K562 (cell line): ENCODE results near the gene CS. TPM values are rescaled to one million over a fixed set of nuclear protein-coding genes. Genes with fewer than 3 reads are reported as not detected.

ENCODE experiments used
- ATAC-seq: fragments of 200-7000 bp; cut with Tn5 transposase; 3 replicates; pipeline ENCODE4 v1.9.1; 2020; ENCODE audit warnings: moderate library complexity
- BruUV-seq: library from RNA; stranded (reverse); fragments of 400-500 nt; replicated peaks from 2 replicates; lab custom pipeline; 2021; lab: Mats Ljungman, UMichigan
- CTCF ChIA-PET: fragments of 300-600 bp; formaldehyde crosslinking; extraction: SDS; loops from one replicate; lab custom pipeline; 2021; ENCODE audit warnings: low intra/inter-chr PET ratio; lab: Yijun Ruan, JAX
- POLR2A ChIA-PET: fragments of 300-600, 350-650 bp; sonication (Branson Sonifier 250); formaldehyde crosslinking; extraction: SDS; loops from one replicate; lab custom pipeline; 2021; ENCODE audit warnings: antibody characterized with exemption, inconsistent platforms; lab: Yijun Ruan, JAX
- DNase-seq, 4 experiments: peaks; one replicate each; pipeline versions ENCODE4 v3.0.0 to v3.0.0-alpha.2; 2011 to 2018; ENCODE audit warnings: low spot score in 3 of 4, mixed read lengths in 3 of 4; ENCODE audit errors: extremely low read depth in 1 of 4
- FAIRE-seq: peaks from 2 replicates; lab custom pipeline; 2011; peaks lifted over from hg19 to GRCh38; lab: Jason Lieb, UNC
- H2AFZ ChIP-seq: 2 replicates; pipeline ENCODE4 v1.6.0; 2011; ENCODE audit warnings: low read depth, low read length, control low read depth, inconsistent platforms
- H3K27ac ChIP-seq: fragments of 200-600 bp; 3 replicates; pipeline ENCODE4 v1.8.0; 2011; ENCODE audit warnings: low read depth, mild to moderate bottlenecking, control low read depth, inconsistent platforms, low read length, moderate library complexity, mixed read lengths; ENCODE audit errors: extremely low read depth
- H3K27me3 ChIP-seq, 2 experiments: fragments of 300-600 bp in 1 of 2; 2 replicates in 1 of 2; 3 replicates in 1 of 2; pipeline versions ENCODE4 v1.6.0 to v1.8.0; 2011; ENCODE audit warnings: inconsistent platforms in 2 of 2, low read length in 2 of 2, mild to moderate bottlenecking in 1 of 2, mixed read lengths in 1 of 2, moderate library complexity in 1 of 2; ENCODE audit not compliant: control insufficient read depth in 2 of 2, insufficient read depth in 2 of 2
- H3K36me3 ChIP-seq: fragments of 300-600 bp; 3 replicates; pipeline ENCODE4 v1.8.0; 2011; ENCODE audit warnings: mild to moderate bottlenecking, low read length, inconsistent platforms; ENCODE audit not compliant: control insufficient read depth, insufficient read depth
- H3K4me1 ChIP-seq, 2 experiments: fragments of 200-600 bp in 1 of 2; replicated peaks in 1 of 2; 2 replicates in 1 of 2; 3 replicates in 1 of 2; pipeline versions ENCODE4 v1.5.1 to v1.8.0; 2011; ENCODE audit warnings: inconsistent platforms in 2 of 2, low read length in 2 of 2, mild to moderate bottlenecking in 1 of 2, mixed read lengths in 1 of 2, moderate library complexity in 1 of 2; ENCODE audit not compliant: control insufficient read depth in 2 of 2, insufficient read depth in 2 of 2
- H3K4me2 ChIP-seq: 2 replicates; pipeline ENCODE4 v1.6.1; 2011; ENCODE audit warnings: low read length, control low read depth, inconsistent platforms, mixed read lengths; ENCODE audit not compliant: insufficient read depth
- H3K4me3 ChIP-seq: fragments of 200-600 bp; sonication (generic), shearing (Covaris generic); 2 replicates; pipeline ENCODE4 v1.5.1; 2016; ENCODE audit warnings: control low read depth, inconsistent platforms
- H3K79me2 ChIP-seq: fragments of 200-600 bp; 3 replicates; pipeline ENCODE4 v1.8.0; 2011; ENCODE audit warnings: low read length, inconsistent platforms; ENCODE audit not compliant: control insufficient read depth, insufficient read depth
- H3K9ac ChIP-seq, 2 experiments: 2 replicates each; pipeline versions ENCODE4 v1.6.0 to v1.6.1; 2011; ENCODE audit warnings: low read depth in 2 of 2, low read length in 2 of 2, control low read depth in 1 of 2, inconsistent platforms in 1 of 2, mild to moderate bottlenecking in 1 of 2, mixed read lengths in 1 of 2; ENCODE audit not compliant: insufficient read depth in 1 of 2
- H3K9me1 ChIP-seq: one replicate; pipeline ENCODE4 v1.6.0; 2011; ENCODE audit warnings: inconsistent platforms, mild to moderate bottlenecking, low read length, moderate library complexity; ENCODE audit not compliant: control insufficient read depth, insufficient read depth
- H3K9me3 ChIP-seq: replicated peaks from 2 replicates; pipeline ENCODE4 v1.5.1; 2011; ENCODE audit warnings: low read depth, low read length, inconsistent platforms; ENCODE audit not compliant: control insufficient read depth, insufficient read depth
- H4K20me1 ChIP-seq: replicated peaks from 2 replicates; pipeline ENCODE4 v1.6.1; 2011; ENCODE audit warnings: low read length, inconsistent platforms, mixed read lengths; ENCODE audit not compliant: control insufficient read depth, insufficient read depth
- BMI1 ChIP-seq: fragments of 150-350 bp; IDR thresholded peaks from 2 replicates; pipeline ENCODE4 v1.6.1; 2014; ENCODE audit warnings: low read length
- BRCA1 ChIP-seq, 2 experiments: fragments of 450-650 bp in 1 of 2; sonication (generic) in 1 of 2; formaldehyde crosslinking in 1 of 2; IDR thresholded peaks; 2 replicates each; pipeline versions ENCODE4 v1.5.0 to v1.6.1; 2017 to 2020; ENCODE audit warnings: mild to moderate bottlenecking in 1 of 2, missing genetic modification reagents in 1 of 2
- CTBP1 ChIP-seq: fragments of 450-650 bp; IDR thresholded peaks from 2 replicates; pipeline ENCODE4 v1.6.1; 2016; ENCODE audit warnings: borderline replicate concordance
- HMGXB4 ChIP-seq: sonication (generic); formaldehyde crosslinking; IDR thresholded peaks from 2 replicates; pipeline ENCODE4 v1.8.1; 2023; ENCODE audit warnings: mild to moderate bottlenecking, missing genetic modification reagents
- KDM1A ChIP-seq, 2 experiments: fragments of 450-650 bp; IDR thresholded peaks; 2 replicates each; pipeline ENCODE4 v1.6.1; 2016; ENCODE audit warnings: mild to moderate bottlenecking in 2 of 2
- MYNN ChIP-seq, 2 experiments: sonication (generic); formaldehyde crosslinking in 1 of 2; IDR thresholded peaks; 2 replicates each; pipeline versions ENCODE4 v1.5.0 to v1.6.1; 2016 to 2020; ENCODE audit warnings: antibody characterized with exemption in 1 of 2, missing genetic modification reagents in 1 of 2
- POLR2G ChIP-seq: fragments of 200-400 bp; formaldehyde crosslinking; IDR thresholded peaks from 2 replicates; pipeline ENCODE4 v1.6.1; 2017; ENCODE audit warnings: low read depth, mild to moderate bottlenecking, antibody characterized with exemption, low read length, moderate library complexity
- RBBP5 ChIP-seq: fragments of 200-600 bp; sonication (generic); IDR thresholded peaks from 2 replicates; pipeline ENCODE4 v1.6.1; 2012; ENCODE audit warnings: borderline replicate concordance, mild to moderate bottlenecking, low read length, control low read depth, inconsistent platforms; ENCODE audit not compliant: insufficient read depth, poor library complexity, severe bottlenecking
- RBFOX2 ChIP-seq: fragments of 200-400 bp; formaldehyde crosslinking; IDR thresholded peaks from 2 replicates; pipeline ENCODE4 v1.6.1; 2017; ENCODE audit warnings: low read depth, mild to moderate bottlenecking, low read length, moderate library complexity
- RFX1 ChIP-seq: fragments of 450-650 bp; IDR thresholded peaks from 2 replicates; pipeline ENCODE4 v1.6.1; 2016; ENCODE audit warnings: mild to moderate bottlenecking, moderate library complexity
- SMARCB1 ChIP-seq: IDR thresholded peaks from 2 replicates; pipeline ENCODE4 v1.6.1; 2011; ENCODE audit warnings: improper control_type of control experiment, low read depth; ENCODE audit not compliant: insufficient read length
- SNIP1 ChIP-seq: fragments of 450-650 bp; IDR thresholded peaks from 2 replicates; pipeline ENCODE4 v1.7.1; 2017; ENCODE audit warnings: low read depth, mild to moderate bottlenecking
- SPI1 ChIP-seq: IDR thresholded peaks from 2 replicates; pipeline ENCODE4 v1.6.1; 2011; ENCODE audit warnings: low read depth, low read length, control low read depth, borderline replicate concordance
- TBP ChIP-seq: optimal IDR thresholded peaks from 2 replicates; pipeline ENCODE3; 2011; ENCODE audit warnings: low read depth, low read length, improper control_type of control experiment
- ZNF76 ChIP-seq: fragments of 250-450 bp; sonication (Bioruptor Pico); IDR thresholded peaks from 2 replicates; pipeline ENCODE4 v1.4.0; 2020; ENCODE audit warnings: mild to moderate bottlenecking, moderate library complexity, borderline replicate concordance
- ZNF780A ChIP-seq: fragments of 250-450 bp; sonication (Bioruptor Pico); IDR thresholded peaks from 2 replicates; pipeline ENCODE4 v1.5.0; 2021; ENCODE audit warnings: mild to moderate bottlenecking
- WGBS: fragments of 100-300 bp; shearing (Covaris generic); methylation state at CpG from one replicate; pipeline ENCODE4 v1.1.6; 2016; ENCODE audit warnings: low coverage, mixed read lengths; ENCODE audit not compliant: insufficient coverage; ENCODE audit errors: missing lambda C conversion rate; 5-methylcytosine and 5-hydroxymethylcytosine counted together
- in situ Hi-C: fragments of 300-500 bp; cut with MboI; formaldehyde crosslinking; loops from 4 replicates; pipeline ENCODE4 v1.15.0; 2018; ENCODE audit warnings: inconsistent platforms, mixed read lengths
- intact Hi-C: fragments of 100-400 bp; cut with micrococcal nuclease; formaldehyde crosslinking; loops from 2 replicates; pipeline ENCODE4 v1.14.2; 2022
- polyA plus RNA-seq, 8 experiments: library from polyadenylated mRNA; depleted of rRNA in 4 of 8; stranded (reverse) in 5 of 8; unstranded in 3 of 8; fragments of >200 nt; fragmentation: Nextera tagmentation in 2 of 8; fragmentation: Illumina TruSeq in 1 of 8; extraction: Ambion mirVana in 2 of 8; extraction: Trizol in 1 of 8; gene quantifications; 2 replicates each; pipeline versions ENCODE4 v1.2.1 to v1.2.3, GENCODE V29; 2011 to 2014; ENCODE audit warnings: inconsistent platforms in 1 of 8, missing spikeins in 1 of 8
- total RNA-seq, 7 experiments: library from RNA; depleted of rRNA in 6 of 7; stranded (reverse); fragments of >200 nt in 6 of 7; fragmentation: Illumina TruSeq in 2 of 7; extraction: Trizol in 2 of 7; gene quantifications; 2 replicates each; pipeline versions ENCODE4 v1.2.1 to v1.2.3, GENCODE V29; 2011 to 2021; ENCODE audit warnings: low replicate concordance in 1 of 7

The CS gene
- total and polyA plus RNA-seq, 9 of the 15 experiments (the other 6 are each of a cell fraction or from before 2014, with no cell fraction given) = 99.9 to 390 (median 149) TPM

- no peaks in the 10 kb centered on the region for H3K9me1 ChIP-seq
- TF ChIP-seq RFX1 (no peak), BRCA1 (IDR thresholded peaks at IDR 0.05) (no peak), BRCA1 (CRISPR knock-in tag; IDR thresholded peaks at IDR 0.05) (no peak), SNIP1 (no peak), TBP (no peak), SPI1 (no peak), ZNF76 (no peak), ZNF780A (no peak)
- TF ChIP-seq, all 486 proteins: peak for 0
- Histone ChIP-seq H2AFZ (no peak overlapping the region), H3K9me3 (no peaks in the 10 kb centered on the region), H3K79me2 (no peaks in the 10 kb centered on the region), H3K27ac (no peak overlapping the region), H3K27me3 (no peaks in the 10 kb centered on the region), H3K9ac (no peak overlapping the region), H3K36me3 (peaks cover 36% of the 10 kb centered on the region; the same call in 2 of the 3 replicates), H3K4me3 (no peak overlapping the region), H3K4me1 (peaks cover 16 to 28% of the 10 kb centered on the region in 2 experiments), H4K20me1 (no peaks in the 10 kb centered on the region), H3K4me2 (no peak overlapping the region)
- BruUV-seq = no TSS peak
- DNase-seq = no peak
- CTCF ChIA-PET = no interaction called here
- WGBS = 69% methylated on average over 9 of the region's 11 CpGs
- POLR2A ChIA-PET = interaction anchor here (1.1 to 3.2 kb wide), 5 partner anchors 10 to 235 kb away, joined by 3 to 12 read pairs (median 3); partner anchors contain the start of gene RNF41
- intact Hi-C loops (no loop called here), in situ Hi-C loops (no loop called here)
- no peak for ATAC-seq
- FAIRE-seq = no peak
Measured at GRCh38 chr12:56237552-56237951, 62.6 kb downstream of the CS start.

DNA sequence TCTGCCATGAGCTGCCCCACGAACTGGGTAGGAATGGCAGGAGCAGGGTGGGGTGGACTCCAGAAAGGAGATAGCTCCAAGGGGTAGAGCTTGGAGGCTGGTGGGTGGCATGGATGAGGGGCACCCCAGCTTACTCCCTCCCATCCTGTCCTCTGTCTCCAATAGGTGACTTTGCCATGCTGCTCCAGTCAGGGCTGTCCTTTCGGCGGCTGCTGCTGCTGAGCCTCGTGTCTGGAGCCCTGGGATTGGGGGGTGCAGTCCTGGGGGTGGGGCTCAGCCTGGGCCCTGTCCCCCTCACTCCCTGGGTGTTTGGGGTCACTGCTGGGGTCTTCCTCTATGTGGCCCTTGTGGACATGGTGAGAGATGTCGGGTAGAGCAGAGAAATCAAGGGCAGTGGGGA, 63.1 kb downstream of the CS start:
- Histone ChIP-seq H3K9me1 (no peaks in the 10 kb centered on the region), H3K4me3 (no peak overlapping the region), H3K4me2 (no peak overlapping the region), H2AFZ (no peak overlapping the region), H4K20me1 (no peaks in the 10 kb centered on the region), H3K4me1 (peaks cover 10 to 23% of the 10 kb centered on the region in 2 experiments; a peak in 4 of 5 replicates), H3K79me2 (no peaks in the 10 kb centered on the region), H3K36me3 (peaks cover 31% of the 10 kb centered on the region; the same call in 1 of the 3 replicates), H3K9me3 (no peaks in the 10 kb centered on the region), H3K27ac (no peak overlapping the region), H3K9ac (no peak overlapping the region), H3K27me3 (no peaks in the 10 kb centered on the region)
- ChIA-PET POLR2A (interaction anchor here (0.6 to 3.2 kb wide), 8 partner anchors 10 to 236 kb away, joined by 3 to 12 read pairs (median 4); no protein-coding TSS in a partner anchor), CTCF (no interaction called here)
- in situ Hi-C loops (no loop called here), intact Hi-C loops (no loop called here)
- FAIRE-seq = no peak
- no peak for DNase-seq
- WGBS = 48% methylated on average over 4 of the region's 5 CpGs
- no TSS peak for BruUV-seq
- TF ChIP-seq SMARCB1 (no peak), CTBP1 (no peak), RBFOX2 (peak; percentile 9; the same call in 1 of the 2 replicates), MYNN (IDR thresholded peaks at IDR 0.05) (no peak), MYNN (CRISPR knock-in tag; IDR thresholded peaks at IDR 0.05) (no peak), BMI1 (no peak), KDM1A (IDR thresholded peaks at IDR 0.05) (no peak), POLR2G (peak; percentile 2; the same call in 1 of the 2 replicates), HMGXB4 (CRISPR knock-in tag) (no peak), RBBP5 (no peak)
- no peak for ATAC-seq
